HG03558 (cell line): Measurements from ENCODE around the gene ZNF165.
"Not testable (repeated sequence)": the region's sequence is repeated elsewhere in the genome, so short reads cannot be mapped to it uniquely, and the experiment has no call there.

Experiments
- ATAC-seq: cut with Tn5 transposase; IDR thresholded peaks from one replicate; pipeline ENCODE4 v1.9.1; 2021; ENCODE audit warnings: moderate number of reproducible peaks; ENCODE audit not compliant: unreplicated experiment; ENCODE audit errors: extremely low read depth

ZNF165 gene

DNA sequence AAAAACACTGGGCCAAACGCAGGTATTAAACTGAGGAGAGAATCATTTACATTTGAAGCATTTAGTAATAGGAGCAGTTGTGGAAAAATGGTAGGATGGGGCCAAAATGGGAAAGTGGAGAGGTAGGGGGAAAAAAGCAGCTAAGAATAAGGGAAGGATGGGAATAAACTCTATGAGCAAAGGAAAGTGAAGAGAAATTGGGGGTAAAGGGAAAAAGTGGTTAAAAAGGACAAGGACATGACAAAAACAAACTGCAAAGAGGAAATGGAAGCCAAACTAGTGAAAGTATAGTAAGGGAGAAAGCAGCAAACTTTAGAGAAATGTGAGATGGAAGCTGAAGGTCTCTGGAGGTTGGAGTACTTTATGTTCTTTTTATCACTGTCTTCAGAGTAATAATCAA is 37.8 kb downstream of the ZNF165 start:
- no peak for ATAC-seq

DNA sequence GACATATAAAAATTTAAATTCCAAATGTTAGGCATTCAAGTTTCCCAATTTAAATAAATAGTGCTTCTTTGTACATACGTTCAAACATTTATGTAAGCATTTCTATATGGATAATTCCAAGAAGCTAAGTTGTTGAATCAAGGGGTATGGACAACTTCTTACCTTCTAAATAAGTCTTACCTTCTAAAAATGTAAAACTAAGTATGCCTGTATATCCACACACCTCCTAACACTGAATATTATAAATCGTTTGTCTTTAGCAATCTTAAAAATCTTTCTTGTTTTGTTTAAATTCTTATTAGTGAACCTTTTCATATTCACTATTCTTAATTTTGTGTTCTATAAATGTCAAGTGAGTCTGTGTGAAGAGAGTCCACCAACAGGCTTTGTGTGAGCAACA is 41.5 kb downstream of the ZNF165 start:
- no peak for ATAC-seq

DNA sequence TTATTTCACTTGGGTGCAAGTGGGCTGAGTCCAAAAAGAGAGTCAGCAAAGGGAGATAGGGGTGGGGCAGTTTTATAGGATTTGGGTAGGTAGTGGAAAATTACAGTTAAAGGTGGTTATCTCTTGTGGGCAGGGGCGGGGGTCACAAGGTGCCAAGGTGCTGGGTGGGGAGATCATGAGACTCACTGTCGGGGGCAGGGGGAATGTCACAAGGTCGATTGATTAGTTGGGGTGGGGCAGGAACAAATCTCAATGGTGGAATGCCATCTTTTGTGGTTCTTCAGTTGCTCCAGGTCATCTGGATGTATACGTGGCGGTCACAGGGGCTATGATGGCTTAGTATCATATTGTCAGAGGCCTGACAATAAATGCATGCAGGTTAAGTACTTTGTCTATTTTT is 41.9 kb downstream of the ZNF165 start:
- not testable (repeated sequence) for ATAC-seq

DNA sequence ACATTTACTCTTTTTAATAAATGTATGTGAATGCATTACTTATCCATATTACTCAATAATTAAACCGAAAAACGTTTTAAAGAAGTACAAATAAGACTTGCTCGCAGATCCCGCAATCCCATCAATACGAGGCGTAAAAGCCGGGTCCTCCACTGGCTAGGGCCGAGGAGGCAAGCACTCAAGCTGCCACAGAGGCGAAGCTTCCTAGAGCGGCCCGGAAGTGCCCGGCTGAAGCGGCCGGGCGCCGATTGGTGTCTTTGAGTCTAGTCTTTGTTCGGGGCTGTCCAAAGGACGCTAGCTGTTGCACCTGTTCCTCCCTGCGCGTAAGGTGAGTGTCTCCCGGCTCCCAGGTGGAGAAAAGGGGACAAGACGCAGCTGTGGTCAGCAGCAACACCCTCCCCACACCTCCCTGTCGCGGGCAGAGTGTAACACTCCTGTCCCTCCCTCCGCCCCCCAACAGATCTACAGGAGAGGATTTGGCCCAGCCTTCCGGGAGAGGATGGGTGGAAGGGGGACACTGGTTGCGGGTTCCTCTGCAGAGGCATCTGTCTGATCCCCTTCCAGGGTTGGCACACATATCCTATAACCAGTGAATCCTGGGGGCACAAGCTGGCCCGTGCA is 44.1 kb downstream of the ZNF165 start, which contains the start of gene ZSCAN16:
ZSCAN16 (plus strand) TSS at position 260 of the 621 bp plus-strand sequence. CDS start 835 bp downstream, outside the sequence.
- peak; percentile 89 for ATAC-seq

DNA sequence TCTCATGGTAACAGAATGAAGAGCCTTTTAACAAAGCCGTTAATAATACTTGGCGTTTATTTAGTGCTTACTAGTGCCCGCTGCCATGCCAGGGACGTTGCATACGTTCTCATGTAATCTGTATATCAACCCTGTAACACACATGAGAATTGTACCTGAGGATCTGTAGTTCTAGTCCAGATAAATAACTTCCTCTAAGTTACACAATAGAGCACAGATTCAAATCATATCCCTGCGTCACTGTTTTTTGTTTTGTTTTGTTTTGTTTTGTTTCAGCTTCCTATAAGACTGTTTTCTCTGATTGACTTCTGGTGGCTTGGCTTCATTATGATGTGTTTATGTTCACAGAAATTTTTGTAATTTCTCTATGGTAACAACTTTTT is 44.6 kb downstream of the ZNF165 start:
- ATAC-seq, result no peak

DNA sequence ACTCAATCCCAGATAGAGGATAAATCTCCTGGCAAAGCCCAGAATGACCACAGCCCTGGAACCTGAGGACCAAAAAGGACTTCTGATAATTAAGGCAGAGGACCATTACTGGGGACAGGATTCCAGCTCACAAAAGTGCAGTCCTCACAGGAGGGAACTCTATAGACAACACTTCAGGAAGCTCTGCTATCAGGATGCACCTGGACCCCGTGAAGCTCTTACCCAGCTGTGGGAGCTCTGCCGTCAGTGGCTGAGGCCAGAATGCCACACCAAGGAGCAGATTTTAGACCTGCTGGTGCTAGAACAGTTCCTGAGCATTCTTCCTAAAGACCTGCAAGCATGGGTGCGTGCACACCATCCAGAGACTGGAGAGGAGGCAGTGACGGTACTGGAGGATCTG is 45.0 kb downstream of the ZNF165 start:
- no peak for ATAC-seq

DNA sequence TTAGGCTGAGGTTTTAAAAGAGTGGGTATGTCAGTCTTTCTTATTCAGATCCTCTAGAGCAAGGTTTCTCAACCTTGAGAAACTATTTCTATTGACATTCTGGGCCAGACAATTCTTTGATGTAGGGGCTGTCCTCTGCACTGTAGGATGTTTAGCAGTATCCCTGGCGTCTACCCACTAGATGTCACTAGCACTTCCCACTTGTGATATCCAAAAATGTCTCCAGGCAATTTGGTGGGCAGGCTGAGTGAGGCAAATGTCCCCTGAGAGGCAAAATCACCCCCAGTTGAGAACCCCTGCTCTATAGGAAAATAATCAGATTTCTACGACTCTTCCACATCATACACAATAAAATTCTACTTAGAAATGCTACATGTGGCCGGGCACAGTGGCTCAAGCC is 53.6 kb downstream of the ZNF165 start:
- ATAC-seq, result no peak

DNA sequence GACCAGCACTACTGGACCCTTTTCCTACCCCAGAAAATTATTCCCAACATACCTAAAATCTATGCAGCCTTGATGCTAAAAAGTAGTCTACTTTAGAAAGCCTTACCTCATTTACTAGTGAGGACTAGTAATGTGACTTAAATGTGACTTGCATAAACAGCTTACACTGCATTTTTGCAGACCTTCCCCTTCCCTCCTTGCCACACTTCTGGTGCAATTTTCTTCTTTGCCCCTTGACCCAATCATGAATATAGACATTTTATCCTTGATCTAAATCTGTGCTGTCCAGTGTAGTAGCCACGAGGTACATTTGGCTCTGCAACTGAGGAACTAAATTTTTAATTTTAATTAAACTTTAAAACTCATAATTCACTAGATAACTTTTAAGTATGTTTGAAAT is 54.3 kb downstream of the ZNF165 start:
- ATAC-seq, result no peak

DNA sequence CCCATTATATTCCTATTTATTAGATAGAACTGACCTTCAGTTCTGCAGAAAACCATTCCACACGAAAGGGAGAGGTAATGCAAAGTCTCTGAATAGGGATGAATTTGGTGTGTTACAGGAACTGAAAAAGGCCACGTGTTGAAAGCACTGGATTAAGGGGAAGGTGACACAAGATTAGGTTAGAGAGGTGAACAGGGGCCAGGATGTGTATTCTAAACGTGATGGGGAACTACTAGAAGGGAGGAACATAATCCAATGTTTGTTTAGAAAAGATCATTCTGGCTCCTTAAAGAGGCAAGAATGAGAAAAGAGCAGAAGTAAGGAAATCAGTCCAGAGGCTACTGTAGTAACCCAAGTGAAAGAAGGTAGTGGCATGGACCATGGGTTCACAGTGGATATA is 55.0 kb downstream of the ZNF165 start:
- no peak for ATAC-seq

DNA sequence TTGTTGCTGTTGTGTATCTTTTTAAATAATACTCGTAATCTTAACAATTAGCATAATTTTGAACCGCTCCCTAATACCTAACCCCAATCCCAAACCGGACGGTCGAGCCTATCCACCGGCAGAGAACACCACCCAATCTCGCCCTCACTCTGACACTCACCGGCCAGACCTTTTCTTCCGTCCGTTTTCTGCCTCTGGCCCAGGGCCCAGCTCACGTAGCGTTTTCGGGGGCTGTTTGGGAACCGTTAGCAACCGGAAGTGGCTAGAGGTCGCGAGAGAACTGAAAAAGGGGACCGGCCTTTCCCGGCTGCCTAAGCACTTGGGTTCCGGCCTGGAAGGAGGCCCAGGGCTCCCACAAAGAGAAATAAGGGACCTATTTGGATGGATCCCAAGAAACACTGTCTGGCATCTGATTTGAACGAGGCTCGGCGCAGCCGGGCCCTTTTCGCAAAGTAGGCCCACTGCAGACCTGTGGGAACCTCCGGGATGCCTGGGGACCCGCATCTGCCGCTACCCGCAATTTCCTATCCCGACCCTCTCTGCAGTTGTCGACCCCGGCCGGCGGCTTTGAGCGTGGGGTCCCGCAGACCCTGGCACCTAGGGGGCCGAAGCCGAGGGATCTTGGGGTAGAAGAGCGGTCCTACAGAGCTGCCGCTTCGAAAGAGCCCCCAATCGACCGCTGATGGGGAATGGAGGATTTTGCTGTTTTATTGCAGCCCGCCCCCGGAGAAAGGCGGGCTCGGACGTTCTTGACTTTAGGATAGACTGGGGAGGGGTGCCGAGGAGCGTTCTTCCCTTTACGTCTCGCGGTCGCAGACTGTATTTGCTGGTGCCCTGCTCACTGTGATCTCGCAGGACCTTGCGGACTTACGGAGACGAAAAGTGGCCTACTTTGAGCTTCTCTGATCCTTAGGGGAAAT is 56.5 kb downstream of the ZNF165 start:
- ATAC-seq, result peak; percentile 29

DNA sequence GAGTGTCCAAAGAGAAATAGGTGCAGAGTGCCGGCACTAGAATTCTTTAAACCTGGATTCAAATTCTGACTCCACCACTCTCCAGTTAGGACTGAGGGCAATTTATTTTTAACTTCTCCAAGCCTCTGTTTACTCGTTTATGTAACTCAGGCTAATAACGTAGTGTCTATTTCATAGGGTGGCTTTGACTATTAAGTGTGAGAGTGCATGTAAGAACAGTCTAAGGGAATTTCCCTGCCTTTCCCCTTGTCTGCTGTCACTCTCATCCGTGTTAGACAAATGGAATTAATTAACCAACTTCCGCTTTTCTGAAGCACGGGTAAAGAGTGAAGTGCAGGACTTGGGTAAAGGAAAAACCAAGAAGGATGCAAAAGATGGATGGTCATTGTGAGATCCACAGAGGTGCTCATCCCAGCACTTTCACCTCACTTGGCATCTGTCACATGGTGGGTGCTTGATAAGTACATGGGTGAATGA is 57.2 kb downstream of the ZNF165 start:
- ATAC-seq, result no peak
